Osteocyte (in vitro differentiated cells): ENCODE data around the gene KIF13A. TPM values are rescaled to one million over a fixed set of nuclear protein-coding genes. Genes with fewer than 3 reads are reported as not detected.

Source experiments
- DNase-seq: peaks from one replicate; pipeline ENCODE4 v3.0.0; 2021; ENCODE audit warnings: mixed read lengths; ENCODE audit not compliant: unreplicated experiment; ENCODE audit errors: extremely low spot score
- H3K27ac Mint-ChIP-seq: one replicate; pipeline ENCODE4 v1.8.0; 2021; ENCODE audit warnings: mild to moderate bottlenecking, mixed read lengths; ENCODE audit not compliant: unreplicated experiment
- H3K27me3 Mint-ChIP-seq: one replicate; pipeline ENCODE4 v1.8.0; 2021; ENCODE audit warnings: mixed read lengths; ENCODE audit not compliant: unreplicated experiment
- H3K36me3 Mint-ChIP-seq: one replicate; pipeline ENCODE4 v1.8.0; 2021; ENCODE audit warnings: mixed read lengths; ENCODE audit not compliant: unreplicated experiment
- H3K4me1 Mint-ChIP-seq: one replicate; pipeline ENCODE4 v1.8.0; 2021; ENCODE audit warnings: mixed read lengths; ENCODE audit not compliant: unreplicated experiment
- H3K4me3 Mint-ChIP-seq: one replicate; pipeline ENCODE4 v1.8.0; 2021; ENCODE audit warnings: mild to moderate bottlenecking, moderate library complexity, mixed read lengths; ENCODE audit not compliant: unreplicated experiment
- H3K9me3 Mint-ChIP-seq: one replicate; pipeline ENCODE4 v1.8.0; 2021; ENCODE audit warnings: mixed read lengths; ENCODE audit not compliant: unreplicated experiment
- CTCF ChIP-seq: fragments of 200-600 bp; sonication (generic); IDR thresholded peaks from 2 replicates; pipeline ENCODE4 v1.5.0; 2021; ENCODE audit warnings: antibody characterized with exemption, mild to moderate bottlenecking, moderate library complexity
- total RNA-seq: library from RNA; stranded (reverse); gene quantifications from 2 replicates; pipeline ENCODE4 v1.2.1, GENCODE V29; 2021

The KIF13A gene
- total RNA-seq, 1 donor from 2014 or later, result 47.5 TPM

DNA sequence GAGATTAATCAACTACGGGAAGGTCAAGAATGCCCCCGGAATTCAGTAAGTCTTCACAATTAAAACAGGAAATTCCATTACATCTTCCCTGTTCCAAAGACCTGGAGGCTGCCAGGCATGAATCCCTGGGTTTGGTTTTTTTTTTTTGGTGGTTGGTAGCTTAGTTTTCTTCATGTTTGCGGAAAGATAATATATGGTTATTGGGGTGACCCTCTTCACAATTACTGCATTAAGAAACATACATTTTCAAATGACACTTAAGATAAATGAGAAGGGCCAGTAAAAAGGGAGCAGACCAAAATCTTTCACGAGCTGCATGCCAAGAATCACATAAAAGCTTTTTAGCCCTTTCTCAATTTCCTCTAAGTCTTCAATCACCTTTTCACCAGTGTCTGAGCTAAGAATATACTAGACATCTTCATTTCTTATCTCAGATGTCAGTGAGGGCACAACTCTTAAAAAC lies 64.0 kb downstream of the KIF13A start:
- Mint-ChIP-seq H3K27ac (no peak overlapping the region), H3K4me3 (no peak overlapping the region), H3K36me3 (peaks cover 4% of the 10 kb centered on the region), H3K27me3 (no peaks in the 10 kb centered on the region), H3K9me3 (no peaks in the 10 kb centered on the region), H3K4me1 (peaks cover 33% of the 10 kb centered on the region)
- no peak for DNase-seq
- TF ChIP-seq CTCF, result no peak

- Mint-ChIP-seq H3K4me3 (no peak overlapping the region), H3K27ac (no peak overlapping the region), H3K36me3 (peaks cover 4% of the 10 kb centered on the region), H3K4me1 (peaks cover 27% of the 10 kb centered on the region), H3K27me3 (no peaks in the 10 kb centered on the region), H3K9me3 (no peaks in the 10 kb centered on the region)
- TF ChIP-seq CTCF, result no peak
- DNase-seq, result no peak
Measured at GRCh38 chr6:17921454-17921853, 66.0 kb downstream of the KIF13A start.

- DNase-seq, result no peak
- peaks cover 4% of the 10 kb centered on the region for H3K36me3 Mint-ChIP-seq
- no peaks in the 10 kb centered on the region for H3K9me3 Mint-ChIP-seq
- no peak overlapping the region for H3K4me3 Mint-ChIP-seq
- peaks cover 14% of the 10 kb centered on the region for H3K4me1 Mint-ChIP-seq
- no peak for TF ChIP-seq CTCF
- no peaks in the 10 kb centered on the region for H3K27me3 Mint-ChIP-seq
- no peak overlapping the region for H3K27ac Mint-ChIP-seq
Measured at GRCh38 chr6:17919496-17919895, 67.9 kb downstream of the KIF13A start.

GRCh38 chr6:17917837-17918763 lies 69.3 kb downstream of the KIF13A start:
- no peak for DNase-seq
- Mint-ChIP-seq H3K4me1 (peaks cover 3% of the 10 kb centered on the region), H3K27me3 (no peaks in the 10 kb centered on the region), H3K4me3 (no peak overlapping the region), H3K9me3 (no peaks in the 10 kb centered on the region), H3K36me3 (peaks cover 4% of the 10 kb centered on the region), H3K27ac (no peak overlapping the region)
- TF ChIP-seq CTCF, result no peak

DNA sequence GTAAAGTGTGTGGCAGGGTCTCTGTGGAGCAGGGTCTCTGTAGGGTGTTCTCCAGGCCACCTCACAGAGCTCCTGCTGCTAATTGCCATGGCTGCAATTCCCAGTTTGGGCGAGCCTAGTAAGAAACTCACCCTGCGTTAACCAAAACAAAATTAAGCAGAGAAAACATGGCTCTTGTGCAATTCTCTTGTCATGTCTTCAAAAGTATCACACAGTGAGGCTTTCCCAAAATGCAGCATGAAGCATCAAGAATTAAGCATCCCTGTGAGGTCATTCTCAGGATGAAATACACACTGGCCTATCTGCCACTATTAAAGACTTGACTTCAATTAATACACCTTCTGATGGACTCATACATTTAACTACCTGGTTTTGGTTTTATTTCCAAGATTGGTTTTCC lies 72.8 kb downstream of the KIF13A start:
- Mint-ChIP-seq H3K4me1 (peaks cover 9% of the 10 kb centered on the region), H3K4me3 (no peak overlapping the region), H3K27ac (no peak overlapping the region), H3K27me3 (no peaks in the 10 kb centered on the region), H3K36me3 (peaks cover 3% of the 10 kb centered on the region), H3K9me3 (no peaks in the 10 kb centered on the region)
- no peak for DNase-seq
- no peak for TF ChIP-seq CTCF
